CD1c-positive myeloid dendritic cell (primary cell): ENCODE measurements around the gene VPS13D.

Experiments used
- DNase-seq: peaks from one replicate; pipeline ENCODE4 v3.0.0-alpha.2; 2016; ENCODE audit errors: extremely low spot score

VPS13D gene

DNA sequence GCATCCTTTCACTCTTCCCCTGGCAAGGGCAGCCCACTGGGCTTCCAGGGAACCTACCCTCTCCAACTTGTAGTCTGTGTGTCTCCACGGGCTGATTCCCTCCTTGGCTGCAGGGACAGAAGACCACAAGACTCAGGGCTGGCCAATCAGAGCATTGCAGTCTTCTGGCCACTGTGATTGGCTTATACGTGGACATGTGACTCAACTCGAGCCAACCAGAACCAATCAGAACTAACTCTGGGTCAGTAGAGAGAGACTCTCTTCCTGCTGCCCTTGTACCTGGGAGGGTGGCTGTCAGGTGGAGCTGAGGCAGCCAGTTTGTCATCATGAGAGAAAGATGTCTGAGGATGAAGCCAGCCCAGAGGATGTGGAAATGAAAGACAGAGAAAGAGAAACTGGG lies 324.1 kb downstream of the VPS13D start:
- no peak for DNase-seq

DNA sequence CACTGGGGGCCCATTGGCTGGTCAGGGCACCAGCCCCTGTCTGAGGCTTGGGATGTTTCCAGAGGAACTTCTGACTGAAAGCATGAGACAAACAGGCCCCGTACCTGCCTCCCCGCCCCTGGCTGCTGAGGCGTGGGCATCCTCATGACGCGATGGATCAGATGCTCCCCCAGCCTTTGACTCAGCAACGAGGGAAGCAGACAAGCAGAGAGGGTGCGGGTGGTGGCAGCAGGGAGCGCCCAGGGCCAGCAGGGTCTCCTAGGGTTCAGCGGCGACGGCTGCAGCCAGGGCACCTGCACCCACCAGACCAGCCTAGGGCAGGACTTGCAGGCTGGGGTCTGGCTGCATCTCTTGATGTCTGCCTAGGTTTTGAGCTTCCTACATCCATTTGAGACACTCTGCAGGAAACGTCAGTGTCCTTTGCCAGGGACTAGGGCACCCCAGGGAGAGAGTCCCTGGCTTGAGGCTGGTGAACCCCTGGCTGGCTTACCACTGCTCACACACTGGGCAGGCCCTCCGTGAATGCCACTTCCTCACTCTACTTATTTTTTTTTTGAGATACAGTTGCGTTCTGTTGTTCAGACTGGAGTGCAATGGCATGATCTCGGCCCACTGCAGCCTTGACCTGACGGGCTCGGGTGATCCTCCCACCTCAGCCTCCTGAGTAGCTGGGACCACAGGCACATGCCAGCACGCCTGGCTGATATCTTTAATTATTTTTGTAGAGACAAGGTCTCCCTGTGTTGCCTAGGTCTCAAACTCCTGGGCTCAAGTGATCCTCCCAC lies 324.9 kb downstream of the VPS13D start:
- no peak for DNase-seq

GRCh38 chr1:12555411-12556367 lies 325.9 kb downstream of the VPS13D start:
- no peak for DNase-seq

DNA sequence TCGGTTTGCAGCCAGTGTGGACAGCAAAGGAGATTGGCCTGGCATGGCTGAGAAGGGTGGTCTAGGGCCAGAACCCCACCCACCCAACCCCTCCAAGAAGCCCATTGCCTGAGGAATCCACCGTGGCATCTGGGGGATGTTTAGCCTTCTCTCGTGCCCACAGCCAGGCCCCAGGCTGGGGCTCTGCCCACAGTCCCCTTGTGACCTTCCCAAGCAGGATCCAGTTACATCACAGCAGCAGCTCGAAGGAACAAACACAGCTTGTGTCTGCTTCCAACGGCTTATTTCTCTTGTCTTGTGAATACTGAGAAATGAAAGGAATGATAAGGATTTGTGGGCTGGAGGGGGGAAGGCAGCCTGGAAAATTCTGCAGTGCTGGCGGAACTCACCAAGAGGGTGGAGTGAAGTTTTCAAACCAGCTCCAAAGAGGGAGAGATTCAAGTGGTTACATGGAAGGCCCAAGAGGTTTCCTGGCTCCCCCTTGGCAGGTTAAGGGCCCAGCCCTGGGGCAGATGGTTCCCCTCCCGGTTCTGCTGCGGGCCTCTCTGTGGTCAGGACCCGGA lies 326.6 kb downstream of the VPS13D start:
- no peak for DNase-seq

GRCh38 chr1:12556957-12557935 lies 327.4 kb downstream of the VPS13D start:
- DNase-seq: no peak

- DNase-seq: no peak
These were observed 331.3 kb downstream of the VPS13D start for GRCh38 chr1:12561121-12561520.
